Measurements from ENCODE around the gene NASP. TPM values are rescaled to one million over a fixed set of nuclear protein-coding genes. Genes with fewer than 3 reads are reported as not detected.

NASP gene
- total and polyA plus RNA-seq, 2 of the 13 experiments (the other 11 are each of a cell fraction or from before 2014, with no cell fraction given), result 132 to 256 TPM

GRCh38 chr1:45557422-45557944, 26.4 kb upstream of the NASP start:
- ChIA-PET CTCF (ENCODE audit: low intra/inter-chr PET ratio, low total read pairs) (no interaction called here), POLR2A (interaction anchor here (0.7 to 29.7 kb wide), 7 partner anchors 9 to 45 kb away, joined by 3 to 690 read pairs (median 4); partner anchors contain the start of gene PRDX1)
- Histone ChIP-seq H3K27me3 (ENCODE audit: control insufficient read depth in 1 of 2, insufficient read depth in 2 of 2, low read length in 2 of 2) (no peaks in the 10 kb centered on the region), H3K79me2 (ENCODE audit: insufficient read depth, low read length) (peaks cover 36% of the 10 kb centered on the region), H4K20me1 (ENCODE audit: insufficient read depth, low read length) (no peaks in the 10 kb centered on the region), H3K4me2 (ENCODE audit: low read depth, low read length) (peak overlapping the region; percentile 19; the same call in 1 of the 2 replicates), H3K4me1 (ENCODE audit: insufficient read depth, low read length) (peaks cover 59% of the 10 kb centered on the region), H3K9ac (ENCODE audit: insufficient read depth, low read depth, low read length) (no peak overlapping the region), H2AFZ (ENCODE audit: low read length) (no peak overlapping the region), H3K36me3 (replicated peaks in 1 of 2; ENCODE audit: control insufficient read depth in 1 of 2, insufficient read depth in 2 of 2, low read length in 2 of 2) (peaks cover 10 to 43% of the 10 kb centered on the region in 2 experiments), H3K9me3 (ENCODE audit: low read length) (no peaks in the 10 kb centered on the region), H3K4me3 (replicated peaks in 1 of 3; ENCODE audit: insufficient read depth in 1 of 3, low read depth in 2 of 3, low read length in 3 of 3) (no peak overlapping the region), H3K27ac (ENCODE audit: extremely low read length, insufficient read depth, low read length) (peak overlapping the region; percentile 31)
- no peak for ATAC-seq
- no peak for DNase-seq (ENCODE audit: low spot score)
- 91% methylated on average over 3 of the region's 3 CpGs for WGBS (ENCODE audit: low lambda C conversion rate)
- in situ Hi-C loops (cut with HindIII; ENCODE audit: extremely low pct_ligation_motif_present, low pct_unique_long_range_greater_than_20kb) (no loop called here), intact Hi-C loops (cut with micrococcal nuclease; ENCODE audit: unreplicated experiment) (no loop called here)
- TF ChIP-seq CSRNP1 (CRISPR knock-in tag; IDR thresholded peaks at IDR 0.05) (no peak), ZNF83 (CRISPR knock-in tag; IDR thresholded peaks at IDR 0.05; ENCODE audit: borderline replicate concordance) (no peak), HNF4A (CRISPR knock-in tag; IDR thresholded peaks at IDR 0.05) (no peak), ZNF317 (CRISPR knock-in tag; IDR thresholded peaks at IDR 0.05) (no peak), ARID2 (CRISPR knock-in tag; IDR thresholded peaks at IDR 0.05; ENCODE audit: borderline replicate concordance) (no peak), ASH2L (IDR thresholded peaks at IDR 0.05; ENCODE audit: insufficient read length, low read depth, low read length) (no peak), MZF1 (CRISPR knock-in tag; IDR thresholded peaks at IDR 0.05; ENCODE audit: borderline replicate concordance) (no peak), POLR2AphosphoS5 (IDR thresholded peaks at IDR 0.05; ENCODE audit: low read depth, low read length) (no peak), ZBTB7A (CRISPR knock-in tag; IDR thresholded peaks at IDR 0.05) (no peak), ZNF331 (CRISPR knock-in tag; IDR thresholded peaks at IDR 0.05) (no peak), GABPA (IDR thresholded peaks at IDR 0.05; ENCODE audit: low read depth, low read length) (no peak), GABPA (CRISPR knock-in tag; IDR thresholded peaks at IDR 0.05; ENCODE audit: low read depth) (no peak)
- TF ChIP-seq, protein P1, sequence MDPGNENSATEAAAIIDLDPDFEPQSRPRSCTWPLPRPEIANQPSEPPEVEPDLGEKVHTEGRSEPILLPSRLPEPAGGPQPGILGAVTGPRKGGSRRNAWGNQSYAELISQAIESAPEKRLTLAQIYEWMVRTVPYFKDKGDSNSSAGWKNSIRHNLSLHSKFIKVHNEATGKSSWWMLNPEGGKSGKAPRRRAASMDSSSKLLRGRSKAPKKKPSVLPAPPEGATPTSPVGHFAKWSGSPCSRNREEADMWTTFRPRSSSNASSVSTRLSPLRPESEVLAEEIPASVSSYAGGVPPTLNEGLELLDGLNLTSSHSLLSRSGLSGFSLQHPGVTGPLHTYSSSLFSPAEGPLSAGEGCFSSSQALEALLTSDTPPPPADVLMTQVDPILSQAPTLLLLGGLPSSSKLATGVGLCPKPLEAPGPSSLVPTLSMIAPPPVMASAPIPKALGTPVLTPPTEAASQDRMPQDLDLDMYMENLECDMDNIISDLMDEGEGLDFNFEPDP (CRISPR knock-in tag; conservative IDR thresholded peaks at IDR 0.05), result no peak
- FAIRE-seq, result no peak
- BruUV-seq (replicated peaks), result no TSS peak

Measured in HepG2 (cell line).